GM21786 (cell line): ENCODE data around the gene ACADM.
"Not testable (repeated sequence)": the region's sequence is repeated elsewhere in the genome, so short reads cannot be mapped to it uniquely, and the experiment has no call there.

Source experiments
- ATAC-seq: cut with Tn5 transposase; IDR thresholded peaks from one replicate; pipeline ENCODE4 v1.9.1; 2021; ENCODE audit not compliant: unreplicated experiment

ACADM gene

DNA sequence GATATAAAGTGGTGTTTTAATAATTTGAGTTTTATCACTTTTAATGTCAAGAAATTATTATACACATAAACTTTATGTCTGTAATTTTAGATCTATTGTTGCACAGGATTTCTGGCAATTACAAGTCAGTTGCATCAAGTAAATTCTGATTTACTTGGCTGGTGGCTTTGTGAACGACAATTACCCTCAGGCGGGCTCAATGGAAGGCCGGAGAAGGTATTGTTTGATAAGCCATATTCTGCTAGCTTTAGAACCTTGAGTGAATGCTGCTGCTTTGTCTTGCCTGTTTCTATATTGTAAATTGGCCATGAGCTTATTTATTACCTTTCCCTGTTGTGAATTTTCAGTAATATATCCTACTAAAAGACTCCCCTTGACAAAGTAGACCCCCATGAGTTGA, 67.6 kb downstream of the ACADM start:
- ATAC-seq: no peak

DNA sequence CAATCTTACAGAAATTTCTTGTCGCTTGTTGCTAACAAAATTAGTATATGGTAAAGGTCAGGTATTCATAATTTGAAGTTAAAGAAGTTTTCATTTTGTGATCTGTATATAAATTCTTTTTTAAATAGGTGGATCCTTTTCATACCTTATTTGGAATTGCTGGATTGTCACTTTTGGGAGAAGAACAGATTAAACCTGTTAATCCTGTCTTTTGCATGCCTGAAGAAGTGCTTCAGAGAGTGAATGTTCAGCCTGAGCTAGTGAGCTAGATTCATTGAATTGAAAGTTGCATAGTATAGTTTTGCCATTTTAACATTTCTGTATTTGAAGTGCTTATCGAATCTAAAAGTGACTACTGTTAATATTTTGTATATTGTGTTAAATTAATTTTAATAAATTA, 69.9 kb downstream of the ACADM start:
- no peak for ATAC-seq

DNA sequence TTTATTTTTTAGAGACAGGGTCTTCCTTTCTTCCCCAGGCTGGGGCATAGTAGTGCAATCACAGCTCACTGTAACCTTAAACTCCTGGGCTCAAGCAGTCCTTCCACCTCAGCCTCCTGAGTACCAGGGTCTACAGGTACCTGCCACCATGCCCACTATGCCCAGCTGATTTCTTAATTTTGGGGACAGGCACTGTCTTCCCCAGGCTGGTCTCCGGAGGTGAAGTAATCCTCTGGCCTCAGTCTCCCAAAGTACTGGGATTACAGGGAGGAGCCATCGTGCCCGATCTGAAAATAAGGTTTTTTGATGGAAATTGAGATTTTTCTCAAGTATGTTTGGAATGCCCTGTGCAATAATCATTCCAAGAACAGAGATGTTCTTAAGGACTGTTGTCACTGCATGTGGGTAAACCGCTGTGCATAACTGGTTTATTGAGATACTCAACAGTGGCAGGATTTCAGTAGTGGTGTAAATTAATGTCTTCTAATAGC, 71.2 kb downstream of the ACADM start:
- ATAC-seq: no peak

DNA sequence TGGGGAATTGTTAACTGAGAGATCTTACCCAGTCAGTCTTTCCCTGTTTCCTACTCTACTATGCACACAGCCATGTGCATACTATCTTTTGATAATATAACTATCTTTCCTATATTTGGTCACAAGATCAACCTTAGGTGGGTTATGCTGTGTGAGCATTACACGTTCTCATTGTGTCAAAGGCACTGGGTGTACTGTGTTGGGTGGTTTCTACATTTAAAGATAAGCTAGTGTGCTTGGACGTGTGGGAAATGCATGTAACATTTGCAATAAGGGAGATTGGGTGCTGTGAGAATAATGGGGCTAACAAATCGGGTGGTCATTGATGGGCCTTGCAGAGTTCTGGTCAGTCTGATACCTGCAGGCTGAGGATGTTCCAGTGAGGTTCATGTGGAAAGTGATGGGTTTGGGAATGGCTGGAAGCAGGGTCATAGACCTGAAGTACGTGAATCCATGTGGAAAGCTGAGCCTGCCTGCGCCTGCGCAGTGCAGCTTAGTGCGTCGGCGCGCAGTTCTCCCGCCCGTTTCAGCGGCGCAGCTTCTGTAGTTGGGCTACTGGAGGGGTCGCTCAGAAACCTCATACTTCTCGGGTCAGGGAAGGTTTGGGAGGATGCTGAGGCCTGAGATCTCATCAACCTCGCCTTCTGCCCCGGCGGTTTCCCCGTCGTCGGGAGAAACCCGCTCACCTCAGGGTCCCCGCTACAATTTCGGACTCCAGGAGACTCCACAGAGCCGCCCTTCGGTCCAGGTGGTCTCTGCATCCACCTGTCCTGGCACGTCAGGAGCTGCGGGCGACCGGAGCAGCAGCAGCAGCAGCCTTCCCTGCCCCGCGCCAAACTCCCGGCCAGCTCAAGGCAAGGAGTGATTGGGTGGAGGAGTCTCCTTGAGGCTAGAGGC, 72.1 kb downstream of the ACADM start, which contains the start of gene MSH4:
Gene MSH4, plus strand, starts transcription at position 507 of the 897 bp plus-strand sequence. Its CDS starts 104 bp downstream, at position 611.
- no peak for ATAC-seq

DNA sequence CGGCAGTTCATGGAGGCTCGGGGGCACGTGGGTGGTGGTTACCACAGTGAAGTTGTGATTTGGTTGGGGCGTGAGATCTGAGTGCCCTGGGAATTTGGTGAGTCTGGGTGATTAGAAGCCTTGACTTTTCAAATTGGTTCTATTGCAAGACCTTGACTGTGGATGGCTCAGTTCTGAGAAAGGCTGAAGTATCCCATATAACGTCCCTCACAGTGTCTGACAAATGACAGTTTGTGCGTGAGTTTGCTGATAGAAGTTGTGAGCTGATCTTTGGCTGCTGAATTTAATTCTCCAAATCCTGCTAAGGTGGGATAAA, 72.7 kb downstream of the ACADM start:
- no peak for ATAC-seq

GRCh38 chr1:75797606-75798216, 73.2 kb downstream of the ACADM start:
- ATAC-seq: no peak

- not testable (repeated sequence) for ATAC-seq
These were observed 77.0 kb downstream of the ACADM start for GRCh38 chr1:75801480-75801879.

DNA sequence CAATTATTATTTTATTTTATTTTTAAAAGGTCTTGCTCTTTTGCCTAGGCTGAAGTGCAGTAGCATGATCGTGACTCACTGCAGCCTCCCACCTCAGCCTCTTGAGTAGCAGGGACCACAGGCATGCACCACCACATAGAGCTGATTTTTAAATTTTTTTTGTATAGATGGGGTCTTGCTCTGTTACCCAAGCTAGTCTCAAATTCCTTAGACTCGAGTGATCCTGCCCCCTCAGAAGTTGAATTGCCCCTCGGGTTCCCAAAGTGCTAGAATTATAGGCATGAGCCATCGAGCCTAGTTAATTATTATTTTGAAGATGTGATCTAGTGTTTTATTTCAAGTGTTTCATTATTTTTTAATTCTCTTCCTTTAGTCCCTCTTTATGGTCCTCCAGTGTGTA, 84.4 kb downstream of the ACADM start:
- no peak for ATAC-seq

DNA sequence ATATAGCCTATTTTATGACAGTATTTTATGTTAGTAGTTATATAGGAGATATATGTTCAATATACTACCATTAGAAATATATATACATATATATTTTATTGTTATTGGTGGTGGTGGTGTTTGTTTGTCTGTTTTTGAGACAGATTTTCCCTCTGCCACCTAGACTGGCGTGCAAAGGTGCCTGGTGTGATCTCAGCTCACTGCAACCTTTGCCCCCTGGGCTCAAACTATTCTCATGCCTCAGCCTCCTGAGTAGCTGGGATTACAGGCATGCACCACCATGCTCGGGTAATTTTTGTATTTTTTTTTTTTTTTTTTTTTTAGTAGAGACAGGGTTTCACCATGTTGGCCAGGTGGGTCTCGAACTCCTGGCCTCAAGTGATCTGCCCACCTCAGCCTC, 85.6 kb downstream of the ACADM start:
- ATAC-seq: not testable (repeated sequence)

- ATAC-seq: no peak
These were observed 86.9 kb downstream of the ACADM start for GRCh38 chr1:75811211-75811981.

- no peak for ATAC-seq
These were observed 87.6 kb downstream of the ACADM start for GRCh38 chr1:75812065-75812464.
